Right lobe of liver (tissue), 4 donors: ENCODE data around the gene THSD7A.

Experiments used
- CTCF ChIP-seq, 4 donors: fragments of 200-600 bp in 3 of 4; fragments of 450-650 bp in 1 of 4; IDR thresholded peaks; one replicate each; pipeline versions ENCODE4 v1.5.1 to v1.8.0; 2016 to 2022; ENCODE audit warnings: antibody characterized with exemption in 4 of 4, mild to moderate bottlenecking in 2 of 4
- POLR2A ChIP-seq: fragments of 450-650 bp; IDR thresholded peaks from one replicate; pipeline ENCODE4 v1.6.1; 2017; ENCODE audit warnings: antibody characterized with exemption, mild to moderate bottlenecking
- donor health status: DM: no; HTN: no; CAD: no.
- donor health status: DM: no; HTN: no; CAD: no.
- donor health status: DM: no; HTN: yes; CAD: no.

GRCh38 chr7:11473807-11474424, 358.1 kb downstream of the THSD7A start:
- no peak for TF ChIP-seq CTCF (IDR thresholded peaks at IDR 0.05)
- no peak for TF ChIP-seq POLR2A
